Sciatic nerve (tissue), 1 donor: ENCODE data around the gene YEATS2. TPM values are rescaled to one million over a fixed set of nuclear protein-coding genes. Genes with fewer than 3 reads are reported as not detected.

ENCODE experiments used
- total RNA-seq: library from RNA; stranded (reverse); fragmentation: NEBNext Ultra II Directional; extraction: Animal tissue kit (Norgen Biotek cat#: 25700); gene quantifications from one replicate; pipeline ENCODE4 v1.2.1, GENCODE V29; 2021
- donor health status: DM: no; HTN: no; CAD: no.

The YEATS2 gene
- total RNA-seq, 1 donor from 2014 or later, result 41.7 TPM

Other genes with a start within 250 kb of the YEATS2 start
- 4.7 TPM for gene KLHL6, start 142.1 kb upstream of the YEATS2 start, total RNA-seq
- 70.9 TPM for gene KLHL24, start 62.2 kb upstream of the YEATS2 start, total RNA-seq
- 1.1 TPM for gene MAP6D1, start 127.8 kb downstream of the YEATS2 start, total RNA-seq
- gene PARL, start 187.1 kb downstream of the YEATS2 start, total RNA-seq, result 57.2 TPM